Left ventricle myocardium superior (tissue), 1 donor: ENCODE results near the gene LCAT. TPM values are rescaled to one million over a fixed set of nuclear protein-coding genes. Genes with fewer than 3 reads are reported as not detected.
"Not testable (repeated sequence)": the region's sequence is repeated elsewhere in the genome, so short reads cannot be mapped to it uniquely, and the experiment has no call there.

Source experiments
- ATAC-seq: fragments of 200-7000 bp; cut with Tn5 transposase; one replicate; pipeline ENCODE4 v1.9.1; 2020; ENCODE audit warnings: mild to moderate bottlenecking, moderate library complexity
- DNase-seq: peaks from one replicate; pipeline ENCODE4 v3.0.0-alpha.2; 2020
- intact Hi-C: fragments of 100-400 bp; cut with micrococcal nuclease; formaldehyde crosslinking; loops from one replicate; pipeline ENCODE4 v1.11.0; 2022
- total RNA-seq: library from RNA; stranded (reverse); fragmentation: NEBNext Ultra II Directional; extraction: Animal tissue kit (Norgen Biotek cat#: 25700); gene quantifications from one replicate; pipeline ENCODE4 v1.2.1, GENCODE V29; 2021
- donor health status: DM: no; HTN: yes; CAD: no; lungs with severe emphysema.

The LCAT gene
- total RNA-seq, 1 donor from 2014 or later: 21.9 TPM

DNA sequence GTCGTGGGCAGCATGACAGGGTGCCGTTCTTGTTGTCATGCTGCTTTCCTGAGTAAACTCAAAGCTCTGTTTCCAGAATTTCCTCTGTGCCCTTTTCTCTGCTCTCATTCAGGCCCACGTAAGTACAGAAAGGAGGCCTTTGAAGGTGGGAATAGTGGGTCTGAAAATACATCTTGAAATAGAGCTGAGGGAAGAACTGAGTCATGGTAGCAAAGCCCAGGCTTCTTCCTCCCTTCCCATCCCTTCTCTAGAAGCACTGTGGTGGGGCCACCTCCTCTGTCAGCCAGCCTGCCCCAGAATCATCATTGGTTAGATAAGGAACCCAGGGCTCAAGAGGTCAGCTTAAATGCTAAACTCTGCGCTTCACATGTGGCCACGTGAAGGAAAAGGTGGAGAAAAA is 21.7 kb downstream of the LCAT start:
- intact Hi-C loops: no loop called here
- ATAC-seq: no peak

DNA sequence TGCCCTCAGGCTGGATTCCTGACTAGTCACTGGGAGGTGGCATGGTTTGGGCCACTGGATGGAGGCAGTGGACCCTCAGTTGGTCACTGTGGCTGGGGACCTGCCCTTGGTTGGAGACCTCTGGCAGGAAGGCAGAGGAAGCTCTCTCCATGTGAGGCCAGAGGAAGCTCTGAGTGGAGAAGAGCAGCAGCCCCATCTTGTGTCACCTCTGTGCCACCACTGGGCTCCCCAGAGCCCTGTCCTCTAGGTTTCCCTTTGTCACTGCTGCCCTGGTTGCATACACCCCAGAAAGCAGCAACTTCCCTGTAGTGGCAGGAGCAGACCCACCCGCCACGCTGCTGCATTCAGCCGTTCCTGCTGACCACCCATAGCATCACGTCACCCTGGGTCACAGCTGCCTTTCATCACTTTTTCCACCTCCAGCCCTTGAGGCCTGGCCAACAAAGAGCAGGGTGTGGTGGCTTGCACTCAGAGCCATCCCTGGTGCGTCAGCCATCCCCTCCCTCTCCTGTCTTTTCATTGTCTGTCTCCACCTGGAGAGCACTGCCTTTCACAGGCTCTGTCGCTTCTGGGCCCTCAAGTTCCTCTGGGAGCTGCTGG is 24.2 kb downstream of the LCAT start:
- intact Hi-C loops: no loop called here
- DNase-seq (no peak), ATAC-seq (no peak)

More for the DNA sequence above, 21.7 kb downstream of the LCAT start:
- DNase-seq: no peak

DNA sequence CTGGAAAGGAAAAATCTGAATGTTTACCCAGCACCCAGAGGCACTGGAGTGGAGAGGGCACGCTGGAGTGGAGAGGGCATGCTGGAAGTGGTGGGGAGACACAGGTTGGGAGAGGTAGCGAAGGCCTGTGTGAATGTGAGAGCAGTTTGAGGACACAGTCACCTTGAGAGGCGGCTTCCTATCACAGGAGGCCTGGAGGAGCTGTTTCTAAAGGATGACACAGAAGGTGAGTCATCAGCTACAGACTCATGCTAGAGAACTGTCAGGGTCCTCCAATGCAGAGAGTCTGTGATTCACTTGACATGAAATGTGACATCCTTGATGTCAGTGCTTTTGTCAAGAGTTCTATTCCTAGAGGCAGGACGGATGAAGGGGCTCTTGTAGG is 26.1 kb downstream of the LCAT start:
- ATAC-seq (peak; percentile 29), DNase-seq (no peak)
- intact Hi-C loops: no loop called here

DNA sequence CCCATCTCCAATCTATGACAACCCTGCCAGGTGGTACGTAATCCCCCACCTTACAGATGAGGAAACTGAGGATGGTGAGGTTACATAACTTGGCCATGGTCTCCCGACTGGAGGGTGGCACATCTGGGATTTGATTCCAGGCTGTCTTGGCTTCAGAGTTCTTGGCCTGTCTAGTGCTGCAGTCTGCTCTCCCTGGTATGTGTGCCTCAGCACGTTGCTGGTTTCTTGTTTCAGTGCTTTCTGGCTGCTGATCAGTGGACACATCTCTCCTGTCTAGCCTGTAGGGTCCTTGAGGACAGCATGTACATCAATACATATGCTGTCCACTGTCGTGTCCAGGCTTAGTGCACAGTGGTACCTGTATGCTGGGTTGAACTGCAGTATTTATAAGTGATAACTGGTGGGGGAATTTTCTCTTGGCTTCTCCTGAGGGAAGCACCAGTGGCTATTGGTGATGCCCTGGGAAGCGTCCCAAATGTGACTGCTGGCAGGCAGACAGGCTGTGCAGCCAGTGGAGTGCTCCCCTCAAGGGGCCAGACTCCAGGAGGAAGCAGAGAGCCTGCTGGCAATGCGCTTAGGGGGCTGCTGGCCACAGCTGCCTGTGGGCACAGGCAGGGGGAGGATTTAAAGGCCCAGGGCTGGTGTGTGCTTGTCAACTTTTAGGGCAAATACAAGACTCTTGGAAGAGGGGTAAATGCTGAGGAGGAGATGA is 26.6 kb downstream of the LCAT start:
- DNase-seq (peak; percentile 74), ATAC-seq (peak; percentile 87)
- intact Hi-C loops: no loop called here

DNA sequence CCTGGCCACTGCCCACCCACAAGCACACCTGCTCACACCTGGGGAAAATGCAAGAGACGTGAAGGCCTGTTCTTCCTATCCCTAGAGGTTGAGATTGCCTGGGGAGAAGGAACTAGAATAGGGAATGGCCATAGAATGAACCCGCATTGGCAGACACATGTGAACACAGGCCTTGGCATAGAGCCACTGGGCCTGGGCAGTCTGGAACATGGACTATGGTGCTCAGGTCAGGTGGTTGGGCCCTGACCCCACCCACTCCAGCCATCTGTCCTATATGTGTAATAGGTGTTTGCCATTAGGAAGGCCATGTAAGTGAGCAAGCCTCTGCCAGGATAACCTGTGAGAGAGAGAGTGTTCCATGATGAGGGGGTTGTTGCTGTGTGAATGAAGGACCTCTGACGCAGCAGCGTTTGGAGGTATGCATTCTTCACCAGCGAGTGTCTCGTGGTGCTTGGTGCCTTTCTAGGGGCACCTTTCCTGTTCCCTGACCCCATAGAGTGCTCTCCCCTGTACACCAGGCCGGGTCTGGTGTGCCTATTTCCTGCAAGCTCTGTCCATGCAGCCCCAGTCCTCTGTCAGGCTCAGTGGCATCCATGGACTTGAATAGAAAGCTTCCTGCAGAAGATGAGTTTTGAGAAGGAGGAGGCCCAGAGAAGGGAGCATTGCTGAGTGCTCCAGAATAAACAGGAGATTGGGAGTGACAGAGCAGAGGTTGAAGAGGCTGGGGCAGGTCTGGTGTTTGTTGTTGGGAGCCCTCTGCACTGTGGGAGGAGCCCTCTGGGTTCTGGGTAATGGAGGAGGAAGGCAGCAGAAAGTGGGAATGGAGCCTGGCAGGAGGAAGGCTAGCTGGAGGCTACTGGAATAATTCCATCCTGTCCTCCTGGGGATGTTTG is 27.8 kb downstream of the LCAT start:
- peak; percentile 50 for DNase-seq
- intact Hi-C loops: no loop called here
- ATAC-seq: peak; percentile 27

- intact Hi-C loops, DNase-seq, ATAC-seq: not testable (repeated sequence)
Observed at GRCh38 chr16:67915496-67915769, 28.5 kb downstream of the LCAT start.

DNA sequence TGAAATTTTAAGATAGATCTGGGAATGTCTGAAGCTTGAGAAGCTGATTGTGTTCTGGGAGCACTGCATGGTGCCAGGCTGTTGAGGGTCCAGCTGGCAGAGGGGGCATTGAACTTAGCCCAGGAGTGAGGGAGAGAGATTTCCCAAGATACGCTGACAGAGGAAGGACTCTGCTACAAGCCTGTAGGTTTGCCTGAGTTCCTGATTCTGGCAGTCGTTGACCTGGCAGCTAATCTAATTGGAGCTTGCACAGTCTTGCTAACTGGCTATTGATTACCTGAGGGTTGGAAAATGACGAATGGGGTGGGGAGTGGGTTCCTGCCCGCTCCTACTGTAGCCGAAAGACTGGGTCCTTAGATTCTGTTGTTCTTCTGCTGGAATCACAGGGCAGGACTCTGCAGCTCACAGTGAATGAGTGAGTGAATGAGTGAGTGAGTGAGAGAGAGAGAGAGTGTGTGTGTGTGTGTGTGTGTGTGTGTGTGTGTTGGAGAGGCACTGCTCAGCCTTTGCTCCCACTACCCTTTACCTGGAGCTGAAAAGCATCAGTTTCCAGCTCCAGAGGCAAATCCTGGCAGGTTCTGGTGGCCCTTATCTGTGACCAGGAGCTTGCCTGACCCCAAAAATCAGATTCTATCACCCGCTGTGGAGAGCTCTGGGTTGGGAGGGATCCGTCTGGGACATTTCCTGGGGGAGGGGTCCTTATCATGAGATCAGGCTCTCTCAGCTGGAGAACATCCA is 29.0 kb downstream of the LCAT start:
- intact Hi-C loops: no loop called here
- no peak for ATAC-seq
- no peak for DNase-seq

DNA sequence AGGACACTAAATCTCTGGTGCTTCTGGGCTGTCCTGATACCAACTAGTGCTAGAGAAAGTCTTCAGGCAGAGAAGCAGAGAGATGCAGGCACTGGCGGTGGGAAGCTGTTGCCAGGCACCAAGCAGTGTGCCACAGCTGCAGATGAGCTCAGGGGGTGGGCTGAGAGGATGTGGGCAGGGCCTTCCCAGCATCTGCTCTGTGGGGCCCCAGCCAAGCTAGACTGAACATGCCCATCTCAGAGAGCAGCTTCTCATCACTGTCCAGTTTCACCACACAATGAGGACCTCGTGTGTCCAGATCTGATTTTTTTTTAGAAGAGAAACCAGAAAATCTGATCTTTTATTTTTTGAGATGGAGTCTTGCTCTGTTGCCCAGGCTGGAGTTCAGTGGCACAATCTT is 33.8 kb downstream of the LCAT start:
- ATAC-seq (no peak), DNase-seq (no peak)
- intact Hi-C loops: no loop called here

DNA sequence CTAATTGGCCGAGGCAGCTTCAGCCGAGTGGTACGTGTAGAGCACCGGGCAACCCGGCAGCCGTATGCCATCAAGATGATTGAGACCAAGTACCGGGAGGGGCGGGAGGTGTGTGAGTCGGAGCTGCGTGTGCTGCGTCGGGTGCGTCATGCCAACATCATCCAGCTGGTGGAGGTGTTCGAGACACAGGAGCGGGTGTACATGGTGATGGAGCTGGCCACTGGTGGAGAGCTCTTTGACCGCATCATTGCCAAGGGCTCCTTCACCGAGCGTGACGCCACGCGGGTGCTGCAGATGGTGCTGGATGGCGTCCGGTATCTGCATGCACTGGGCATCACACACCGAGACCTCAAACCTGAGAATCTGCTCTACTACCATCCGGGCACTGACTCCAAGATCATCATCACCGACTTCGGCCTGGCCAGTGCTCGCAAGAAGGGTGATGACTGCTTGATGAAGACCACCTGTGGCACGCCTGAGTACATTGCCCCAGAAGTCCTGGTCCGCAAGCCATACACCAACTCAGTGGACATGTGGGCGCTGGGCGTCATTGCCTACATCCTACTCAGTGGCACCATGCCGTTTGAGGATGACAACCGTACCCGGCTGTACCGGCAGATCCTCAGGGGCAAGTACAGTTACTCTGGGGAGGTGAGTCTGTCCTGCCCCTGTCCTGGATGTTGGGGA is 34.7 kb downstream of the LCAT start:
- DNase-seq: no peak
- ATAC-seq: peak; percentile 14
- intact Hi-C loops: no loop called here

DNA sequence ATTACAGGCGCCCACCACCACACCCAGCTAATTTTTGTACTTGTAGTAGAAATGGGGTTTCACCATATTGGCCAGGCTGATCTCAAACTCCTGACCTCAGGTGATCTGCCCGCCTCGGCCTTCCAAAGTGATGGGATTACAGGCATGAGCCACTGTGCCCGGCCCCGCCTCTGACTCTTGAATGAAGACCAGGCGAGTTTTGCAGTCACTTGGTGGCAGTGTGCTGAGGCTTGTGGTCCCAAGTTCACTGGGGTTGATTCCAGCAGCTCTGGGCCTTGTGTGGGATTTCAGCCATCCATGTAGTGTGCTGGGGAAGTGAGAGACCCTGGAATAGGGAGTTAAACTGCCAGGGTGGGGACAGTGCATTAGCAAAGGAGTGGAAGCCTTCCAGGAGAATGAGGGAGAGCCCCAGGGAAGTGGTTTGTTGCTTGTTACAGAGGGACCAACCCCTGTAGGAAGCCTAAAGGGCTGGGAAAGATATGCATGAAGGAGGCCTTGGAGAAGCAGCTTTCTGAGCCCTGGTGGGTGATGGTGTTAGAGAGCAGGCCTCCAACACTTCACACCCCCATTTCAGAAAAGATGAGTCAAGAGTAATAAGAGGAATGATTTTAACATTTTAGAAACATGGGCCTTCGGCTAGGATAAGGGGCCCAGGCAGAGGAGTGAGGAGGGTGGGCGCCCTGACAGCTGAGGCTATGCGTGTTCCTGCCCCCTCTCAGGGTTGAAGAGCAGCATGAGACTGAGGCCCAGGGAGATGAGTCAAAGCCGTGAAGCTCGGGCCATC is 36.3 kb downstream of the LCAT start:
- intact Hi-C loops: no loop called here
- DNase-seq (no peak), ATAC-seq (no peak)

- DNase-seq: no peak
- intact Hi-C loops: no loop called here
- no peak for ATAC-seq
Observed at GRCh38 chr16:67902831-67903230, 41.1 kb downstream of the LCAT start.

GRCh38 chr16:67901734-67902133 is 42.2 kb downstream of the LCAT start:
- intact Hi-C loops: no loop called here
- no peak for DNase-seq

DNA sequence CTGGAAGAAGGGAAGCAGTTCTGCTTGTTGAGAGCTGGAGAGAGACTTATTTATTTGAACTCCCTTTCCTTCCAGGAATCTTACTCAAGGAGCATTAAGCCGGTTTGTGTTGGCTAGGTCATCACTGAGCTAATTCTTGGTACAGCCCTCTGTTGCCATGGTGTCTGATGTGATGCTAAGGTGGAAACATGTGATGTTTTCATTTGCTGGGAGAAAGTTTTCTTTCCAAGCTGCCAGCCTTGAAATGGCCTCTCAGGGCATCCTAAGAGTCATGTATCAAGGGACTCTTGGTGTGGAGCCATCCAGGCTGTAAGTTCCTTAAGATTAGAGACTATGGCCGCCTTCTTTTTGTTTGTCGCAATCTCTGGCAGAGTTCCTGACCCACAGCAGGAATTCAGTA is 46.7 kb downstream of the LCAT start:
- intact Hi-C loops: no loop called here

More at GRCh38 chr16:67901734-67902133, 42.2 kb downstream of the LCAT start:
- ATAC-seq: no peak

GRCh38 chr16:67893743-67894399 is 50.0 kb downstream of the LCAT start:
- intact Hi-C loops: no loop called here
- DNase-seq: no peak

More for the DNA sequence above, 46.7 kb downstream of the LCAT start:
- DNase-seq: no peak
- ATAC-seq: no peak

DNA sequence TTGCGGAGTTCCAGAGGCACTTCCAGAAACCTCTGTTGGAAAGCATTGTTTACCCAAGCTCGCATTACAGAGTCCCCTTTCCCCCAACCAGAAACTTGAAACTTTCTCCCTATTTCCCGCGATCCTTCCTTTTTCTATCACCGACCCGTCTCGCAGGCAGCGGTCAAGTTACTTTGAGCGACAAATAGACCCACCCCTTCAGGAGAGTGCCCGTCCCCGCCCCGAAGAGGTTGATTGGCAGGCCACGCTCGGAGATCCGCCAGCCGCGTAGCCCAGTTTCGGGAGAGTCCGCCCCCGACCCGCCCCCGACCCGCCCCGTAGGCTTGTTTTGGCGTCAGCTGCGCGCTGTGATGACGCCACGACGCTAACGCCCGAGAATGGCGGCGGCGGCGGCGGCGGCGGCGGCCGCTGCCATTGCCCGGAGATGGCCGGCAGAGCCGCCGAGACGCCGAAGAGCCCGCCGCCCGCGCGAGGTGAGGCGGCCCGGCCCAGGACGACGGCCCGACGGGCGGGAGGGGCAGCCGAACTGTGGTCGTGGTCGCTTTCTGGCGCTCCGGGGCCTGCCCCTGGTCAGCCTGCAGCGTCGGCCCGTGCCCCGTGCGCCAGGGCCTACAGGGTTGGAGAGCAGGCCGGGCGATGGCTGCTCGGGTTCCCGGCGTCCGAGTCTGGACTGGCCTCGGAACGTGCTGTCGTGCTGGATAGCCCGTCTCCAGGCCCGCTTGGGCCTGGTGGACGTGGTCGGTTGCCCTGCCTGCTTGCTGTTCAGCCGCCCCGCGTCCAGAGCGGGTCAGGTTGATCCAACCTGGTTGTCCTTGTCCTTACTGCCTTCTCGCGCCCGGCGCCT is 50.8 kb downstream of the LCAT start, which contains the start of gene PSKH1:
Gene PSKH1, plus strand, starts transcription at position 356 of the 844 bp plus-strand sequence. CDS start 15,496 bp downstream, outside the sequence.
- intact Hi-C loops: no loop called here
- DNase-seq (peak; percentile 98), ATAC-seq (peak; percentile 98)

More at GRCh38 chr16:67893743-67894399, 50.0 kb downstream of the LCAT start:
- ATAC-seq: no peak

DNA sequence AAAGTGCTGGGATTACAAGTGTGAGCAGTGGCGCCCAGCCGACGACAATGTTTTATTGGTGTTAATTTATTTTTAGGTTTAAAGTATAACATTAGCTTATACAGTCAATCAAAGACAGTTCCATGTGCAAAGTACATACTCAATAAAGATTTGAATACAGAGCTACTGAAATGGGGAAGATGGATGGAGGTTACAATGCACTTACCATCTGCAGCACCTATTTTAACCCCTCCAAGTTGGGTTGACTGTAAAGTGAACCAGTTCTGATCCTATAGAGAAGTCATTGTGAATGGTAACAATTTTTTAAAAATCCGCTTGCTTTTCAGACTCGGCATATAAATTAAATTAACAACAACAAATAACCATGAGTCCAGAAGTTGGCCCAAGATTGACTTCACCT is 51.5 kb downstream of the LCAT start:
- intact Hi-C loops: no loop called here
- ATAC-seq: no peak
- no peak for DNase-seq
